Activated CD4-positive, alpha-beta T cell treated with anti-CD3 and anti-CD28 coated beads for 48 hours (primary cell): ENCODE data around the gene BCAP31.
A peak's percentile ranks its signal among the peaks of the same experiment; 100 is the strongest.
"Not testable (repeated sequence)": the region's sequence is repeated elsewhere in the genome, so short reads cannot be mapped to it uniquely, and the experiment has no call there.

Source experiments
- DNase-seq: peaks from one replicate; pipeline ENCODE4 v3.0.0-alpha.2; 2020

Gene BCAP31

DNA sequence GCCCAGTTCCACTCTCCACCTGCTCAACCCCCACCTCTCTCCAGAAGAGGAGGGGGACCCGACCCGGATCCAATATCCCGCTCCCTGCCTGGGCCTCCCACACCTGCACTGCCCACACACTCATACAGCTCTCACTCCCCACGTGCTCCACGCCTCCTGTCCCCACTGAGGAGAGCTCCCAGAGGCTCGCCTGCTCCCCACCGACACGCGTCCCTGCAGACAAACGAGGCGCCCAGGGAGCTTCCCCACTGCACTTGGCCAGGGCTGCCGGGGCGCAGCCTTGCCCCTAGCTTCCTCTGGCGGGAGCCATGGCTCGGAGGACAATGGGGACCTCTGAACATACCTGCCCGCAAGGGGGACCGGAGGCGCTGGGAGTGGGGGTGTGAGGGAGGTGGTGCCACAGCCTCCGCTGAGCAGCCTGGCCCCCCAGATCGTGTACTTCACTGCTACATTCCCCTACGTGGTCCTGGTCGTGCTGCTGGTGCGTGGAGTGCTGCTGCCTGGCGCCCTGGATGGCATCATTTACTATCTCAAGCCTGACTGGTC is 31.5 kb downstream of the BCAP31 start:
- no peak for DNase-seq

GRCh38 chrX:153692003-153692402 is 32.2 kb downstream of the BCAP31 start:
- DNase-seq = no peak

GRCh38 chrX:153691032-153691827 is 33.0 kb downstream of the BCAP31 start:
- DNase-seq = not testable (repeated sequence)

DNA sequence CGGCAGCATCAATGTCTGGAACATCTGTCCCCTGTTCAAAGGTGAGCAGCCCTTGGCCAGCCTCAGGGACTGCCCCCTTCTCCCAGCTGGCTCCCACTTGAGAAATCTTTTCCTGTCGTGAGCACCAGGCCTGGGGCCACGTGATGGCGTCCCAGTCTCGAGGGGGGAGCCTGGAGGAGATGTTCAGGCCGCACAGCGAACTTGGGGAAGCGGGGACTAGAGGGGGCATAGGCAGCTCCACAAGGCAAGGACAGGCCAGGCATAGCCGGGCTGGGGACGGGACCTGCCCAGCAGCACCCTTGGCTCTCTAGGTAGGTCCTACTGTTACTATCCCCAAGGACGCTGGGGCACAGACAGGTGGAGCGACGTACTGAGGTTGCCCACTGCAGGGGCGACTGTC is 33.7 kb downstream of the BCAP31 start:
- DNase-seq = no peak

DNA sequence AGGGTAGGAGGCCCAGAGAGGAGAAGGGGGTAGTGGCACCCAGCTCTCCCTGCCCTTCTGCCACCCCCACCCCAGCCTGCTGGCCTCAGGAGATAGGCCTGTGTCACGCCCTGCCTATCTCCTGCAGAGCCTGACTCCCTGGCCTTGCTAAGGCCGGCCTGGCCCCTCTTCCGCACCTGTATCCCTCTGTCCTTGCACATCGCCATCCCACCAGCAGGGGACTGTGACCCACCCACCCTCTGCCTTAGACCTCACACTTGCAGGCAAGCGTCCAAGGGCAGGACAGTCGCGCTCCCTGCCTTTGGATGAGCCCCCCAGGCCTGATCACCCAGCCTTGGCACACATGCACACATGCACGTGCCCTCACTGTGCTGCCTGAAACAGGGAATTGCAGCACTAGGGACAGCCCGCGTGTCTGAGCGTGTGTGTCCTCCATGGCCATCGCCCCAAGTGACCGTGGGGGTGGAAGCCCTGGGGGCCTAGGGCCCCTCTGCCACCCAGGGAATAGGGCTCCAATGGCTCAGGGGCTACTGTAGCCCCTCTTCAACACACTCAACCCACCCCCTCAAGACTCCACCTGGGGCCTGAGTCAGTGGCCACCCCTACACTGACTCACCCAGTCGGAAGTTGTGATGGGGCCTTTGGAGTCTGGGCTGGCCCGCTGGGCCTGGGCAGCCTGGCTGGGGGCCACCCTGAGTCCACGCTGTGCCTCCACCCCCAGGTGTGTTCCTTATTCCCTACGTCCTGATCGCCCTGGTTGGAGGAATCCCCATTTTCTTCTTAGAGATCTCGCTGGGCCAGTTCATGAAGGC is 34.3 kb downstream of the BCAP31 start:
- DNase-seq = no peak

- no peak for DNase-seq
These were observed 35.1 kb downstream of the BCAP31 start for GRCh38 chrX:153688911-153689590.

DNA sequence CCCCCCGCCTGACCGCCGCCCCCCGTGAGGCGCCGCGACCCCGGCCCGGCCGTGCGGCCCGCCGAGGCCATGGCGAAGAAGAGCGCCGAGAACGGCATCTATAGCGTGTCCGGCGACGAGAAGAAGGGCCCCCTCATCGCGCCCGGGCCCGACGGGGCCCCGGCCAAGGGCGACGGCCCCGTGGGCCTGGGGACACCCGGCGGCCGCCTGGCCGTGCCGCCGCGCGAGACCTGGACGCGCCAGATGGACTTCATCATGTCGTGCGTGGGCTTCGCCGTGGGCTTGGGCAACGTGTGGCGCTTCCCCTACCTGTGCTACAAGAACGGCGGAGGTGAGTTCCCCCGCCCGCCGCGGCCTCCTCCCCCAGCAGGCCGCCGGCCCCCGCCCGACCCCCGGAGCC is 35.7 kb downstream of the BCAP31 start:
- DNase-seq = no peak

- DNase-seq = no peak
These were observed 36.1 kb downstream of the BCAP31 start for GRCh38 chrX:153688071-153688470.

DNA sequence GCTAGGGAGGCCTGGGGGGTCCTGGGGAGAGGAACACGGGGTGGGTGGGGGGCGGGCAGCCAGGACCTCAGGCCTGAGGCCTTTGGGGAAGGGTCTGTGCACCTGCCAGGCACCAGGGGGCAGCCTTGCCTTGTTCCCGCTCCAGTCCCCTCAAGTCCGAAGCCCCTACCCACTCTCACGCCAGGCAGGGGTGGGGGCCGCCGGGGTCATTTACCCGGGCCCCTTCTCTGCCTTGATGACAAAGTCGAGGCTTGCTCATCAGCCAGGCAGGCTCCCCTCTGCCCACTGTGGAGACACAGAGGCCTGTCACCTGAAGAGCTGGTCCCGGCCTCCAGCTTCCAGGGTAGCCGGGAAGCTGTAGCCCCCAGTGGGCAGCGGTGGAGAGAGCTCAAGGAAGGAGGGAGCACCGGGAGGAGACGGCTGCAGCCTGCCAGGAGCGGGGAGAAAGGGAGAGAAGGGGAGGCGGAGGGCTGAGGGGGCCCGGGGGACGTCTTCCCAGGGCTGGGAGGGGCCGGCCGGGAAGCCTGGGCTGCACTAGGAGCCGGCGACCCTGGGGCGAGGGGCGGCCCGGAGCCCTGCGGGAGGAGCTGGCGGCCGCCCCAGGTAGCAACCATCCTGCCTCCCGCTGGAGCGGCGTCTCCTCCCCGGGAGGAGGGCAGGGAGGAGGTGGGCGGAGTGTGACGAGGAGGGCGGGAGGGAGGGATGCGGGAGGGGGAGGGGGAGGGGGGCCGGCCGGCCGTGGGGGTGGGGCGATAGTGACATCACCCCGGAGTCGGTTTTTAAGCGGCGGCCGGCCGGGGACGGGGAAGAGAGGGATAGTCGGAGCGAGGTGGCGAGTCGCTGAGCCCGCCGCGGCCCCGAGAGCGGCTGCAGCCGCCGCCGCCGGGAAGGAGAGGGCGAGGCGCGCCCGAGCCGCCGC is 36.8 kb downstream of the BCAP31 start, which contains the start of gene SLC6A8:
Gene SLC6A8, plus strand, starts transcription at position 806 of the 919 bp plus-strand sequence. CDS start 649 bp downstream, outside the sequence.
- DNase-seq = peak; percentile 27

DNA sequence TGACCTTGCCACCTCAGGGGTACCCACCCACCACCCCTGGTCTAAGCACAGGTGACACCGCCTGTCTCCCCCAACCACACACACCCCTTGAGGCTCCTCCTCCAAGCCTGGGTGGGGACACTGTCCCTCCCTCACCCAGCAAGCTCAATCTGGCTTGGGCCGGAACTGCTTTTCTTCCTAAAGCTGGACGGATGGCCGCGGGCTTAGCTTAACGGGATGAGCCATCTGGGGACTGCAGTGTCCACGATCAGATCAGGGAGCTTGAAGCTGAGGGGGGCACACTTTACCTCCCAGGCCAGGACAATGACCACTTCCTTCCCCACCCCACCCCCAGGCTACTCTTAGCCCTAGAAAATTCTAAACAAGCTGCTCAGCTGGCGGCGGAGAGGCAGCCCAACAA is 37.5 kb downstream of the BCAP31 start:
- DNase-seq = no peak

DNA sequence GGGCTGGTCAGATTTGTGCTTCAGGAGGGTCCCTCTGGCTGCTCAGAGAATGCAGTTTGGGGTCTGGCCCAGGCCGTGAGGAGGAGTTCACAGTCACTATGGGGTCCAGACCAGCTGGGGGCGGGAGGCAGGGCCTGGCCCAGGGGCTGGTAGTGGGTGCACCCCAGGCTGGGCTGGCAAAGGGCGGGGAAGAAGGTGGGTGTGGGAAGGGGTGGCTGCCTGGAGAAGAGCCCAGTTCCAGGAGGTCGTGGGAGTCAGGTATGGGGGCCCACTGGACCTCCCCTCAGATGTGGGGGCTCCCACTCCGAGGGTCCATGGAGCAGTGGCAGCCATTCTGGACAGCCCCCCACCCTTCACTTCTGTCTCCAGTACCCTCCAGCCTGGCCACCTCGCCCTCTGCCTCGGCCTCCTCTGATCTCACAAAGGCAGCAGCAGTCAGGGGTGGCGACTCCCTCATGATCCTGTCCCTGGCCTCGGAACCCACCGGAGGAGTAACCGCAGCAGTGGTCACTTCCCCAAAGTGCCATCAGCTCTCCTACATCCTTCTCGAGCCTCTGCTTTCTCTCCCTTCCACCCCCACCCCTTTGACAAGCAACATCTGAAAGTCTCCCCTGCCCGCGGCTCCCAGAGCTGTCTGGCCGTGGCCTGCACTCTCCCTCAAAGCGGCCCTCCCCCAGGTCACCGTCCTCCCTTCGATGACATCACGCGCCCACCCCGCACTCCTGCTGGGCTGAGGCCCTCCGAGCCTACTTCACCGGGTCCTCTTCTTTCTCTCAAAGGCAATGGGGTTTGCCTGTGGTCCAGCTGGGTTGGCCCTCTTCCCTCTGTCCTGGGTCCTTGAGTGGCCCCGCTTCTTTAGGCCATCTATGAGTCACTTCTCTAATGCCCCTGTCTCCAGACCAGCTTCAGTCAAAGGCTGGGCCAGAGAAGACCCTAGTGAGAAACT is 38.2 kb downstream of the BCAP31 start:
- DNase-seq = no peak

- no peak for DNase-seq
These were observed 39.0 kb downstream of the BCAP31 start for GRCh38 chrX:153685156-153685536.

DNA sequence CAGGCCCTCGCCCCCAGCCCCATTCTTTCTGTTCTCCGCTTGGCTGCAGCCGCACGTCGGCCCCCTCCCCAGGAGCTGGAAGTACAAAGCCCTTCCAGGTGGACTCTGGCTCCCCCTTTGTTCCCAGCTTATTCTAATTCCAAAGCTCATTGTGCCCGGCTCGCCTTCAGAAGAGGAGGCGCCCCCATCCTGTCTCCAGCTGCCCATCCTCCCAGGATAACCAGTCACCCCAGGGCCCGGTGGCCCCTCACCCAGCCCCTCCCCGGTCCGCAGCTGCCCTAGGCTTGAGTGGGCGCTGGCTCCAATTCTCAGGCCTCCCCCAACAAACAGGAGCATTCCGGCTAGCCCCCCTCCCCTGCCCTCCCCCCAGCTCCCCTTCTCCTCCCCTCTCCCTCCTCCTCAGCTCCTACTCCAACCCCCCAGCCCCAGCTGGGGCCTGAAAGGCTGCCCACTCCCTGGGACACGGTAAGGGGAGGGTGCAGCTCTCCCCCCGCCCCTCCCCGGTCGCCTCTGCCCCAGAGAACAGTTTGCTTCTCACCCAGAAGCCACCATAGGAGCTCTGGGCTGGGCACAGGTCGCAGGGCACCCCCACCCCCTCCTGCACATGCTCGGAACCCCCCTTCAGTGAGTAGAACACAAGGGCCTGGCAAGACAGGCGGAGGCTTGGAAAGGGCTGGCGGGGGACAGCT is 39.6 kb downstream of the BCAP31 start:
- no peak for DNase-seq

DNA sequence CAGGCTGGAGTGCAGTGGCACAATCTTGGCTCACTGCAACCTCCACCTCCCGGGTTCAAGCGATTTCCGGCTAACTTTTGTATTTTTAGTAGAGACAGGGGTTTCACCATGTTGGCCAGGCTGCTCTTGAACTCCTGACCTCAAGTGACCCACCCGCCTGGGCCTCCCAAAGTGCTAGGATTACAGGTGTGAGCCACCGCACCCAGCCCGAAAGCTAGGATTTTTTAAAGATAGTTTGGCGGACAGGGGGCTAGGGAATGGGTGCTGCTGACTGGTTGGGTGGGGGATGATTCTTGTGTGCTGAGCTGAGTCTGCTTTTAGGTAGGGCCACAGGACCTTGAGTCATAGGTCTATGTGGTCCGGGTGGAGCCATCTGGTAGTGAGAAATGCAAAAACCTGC is 40.7 kb downstream of the BCAP31 start:
- not testable (repeated sequence) for DNase-seq

- DNase-seq = no peak
These were observed 43.0 kb downstream of the BCAP31 start for GRCh38 chrX:153681175-153681574.

- no peak for DNase-seq
These were observed 49.9 kb downstream of the BCAP31 start for GRCh38 chrX:153674219-153674851.

DNA sequence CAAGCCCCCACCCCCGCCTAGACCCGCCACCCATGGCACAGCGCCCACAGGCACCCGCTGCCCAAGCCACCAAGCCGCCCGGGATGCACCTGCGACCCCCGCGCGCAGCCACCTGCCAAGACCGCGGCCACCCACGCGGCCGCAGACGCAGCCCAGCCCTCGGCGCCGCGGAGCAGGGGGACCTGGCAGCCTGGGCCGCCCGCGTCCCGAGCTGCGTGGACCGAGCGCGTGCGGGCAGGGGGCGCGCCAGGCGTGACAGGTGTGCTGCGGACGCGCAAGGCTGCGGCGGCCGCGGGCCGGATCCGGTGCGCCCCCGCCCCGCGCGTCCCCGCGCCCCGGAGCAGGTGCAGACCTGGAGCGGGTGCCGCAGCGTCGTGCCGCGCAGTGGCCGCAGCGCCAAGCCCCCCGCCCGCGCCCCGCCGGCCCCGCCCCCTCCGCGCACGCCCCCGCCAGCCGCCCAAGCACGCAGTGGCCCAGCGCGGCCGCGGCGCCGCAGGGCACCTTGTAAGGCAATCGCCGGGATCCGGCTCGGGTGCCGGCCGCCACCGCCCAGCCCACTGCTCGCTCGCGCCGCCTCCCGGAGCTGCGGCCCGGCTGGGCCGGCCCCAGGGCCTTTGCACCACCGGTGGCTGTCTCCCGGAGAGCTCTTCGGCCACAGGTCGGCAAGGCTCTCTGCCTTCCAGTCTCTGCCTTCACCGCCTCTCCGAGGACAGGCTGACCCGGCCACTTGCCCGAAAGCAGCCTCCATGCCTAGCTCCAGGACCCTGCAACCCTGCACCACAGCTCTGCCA is 50.6 kb downstream of the BCAP31 start, which contains the start of gene PNCK:
Gene PNCK, minus strand, starts transcription at position 386 of the 791 bp plus-strand sequence. CDS start 737 bp downstream, outside the sequence.
- no peak for DNase-seq

GRCh38 chrX:153672531-153673427 is 51.4 kb downstream of the BCAP31 start:
- no peak for DNase-seq
